Spinal cord (tissue), 10 donors: ENCODE measurements around the gene DEDD. TPM values are rescaled to one million over a fixed set of nuclear protein-coding genes. Genes with fewer than 3 reads are reported as not detected.
A peak's percentile ranks its signal among the peaks of the same experiment; 100 is the strongest.

Experiments used
- DNase-seq, 6 donors: peaks; one replicate each; pipeline versions ENCODE4 v3.0.0 to v3.0.0-alpha.2; 2013 to 2015; ENCODE audit warnings: low spot score in 6 of 6, low read depth in 4 of 6
- H3K27ac ChIP-seq: one replicate; pipeline ENCODE4 v1.5.1; 2013; ENCODE audit warnings: low read depth, low read length, control low read depth
- H3K27me3 ChIP-seq: one replicate; pipeline ENCODE4 v1.6.1; 2013; ENCODE audit warnings: low read length; ENCODE audit not compliant: control insufficient read depth, insufficient read depth
- H3K36me3 ChIP-seq: one replicate; pipeline ENCODE4 v1.6.1; 2013; ENCODE audit warnings: low read length; ENCODE audit not compliant: control insufficient read depth, insufficient read depth
- H3K4me1 ChIP-seq: one replicate; pipeline ENCODE4 v1.6.1; 2013; ENCODE audit warnings: low read length; ENCODE audit not compliant: control insufficient read depth, insufficient read depth
- H3K4me3 ChIP-seq: one replicate; pipeline ENCODE4 v1.5.1; 2013; ENCODE audit warnings: low read depth, low read length, control low read depth
- H3K9me3 ChIP-seq: one replicate; pipeline ENCODE4 v1.6.1; 2013; ENCODE audit warnings: low read length; ENCODE audit not compliant: control insufficient read depth, insufficient read depth
- WGBS: methylation state at CpG from one replicate; pipeline ENCODE4 v1.1.5; 2013; ENCODE audit warnings: missing lambda C conversion rate; ENCODE audit not compliant: insufficient coverage; 5-methylcytosine and 5-hydroxymethylcytosine counted together
- polyA plus RNA-seq, 2 donors: library from polyadenylated mRNA; unstranded; fragments of 120-200 nt; gene quantifications; one replicate each; pipeline ENCODE4 v1.2.1, GENCODE V29; 2013; ENCODE audit not compliant: insufficient read length in 2 of 2
- total RNA-seq, 2 donors: library from RNA; depleted of rRNA in 1 of 2; stranded (reverse); fragments of 120-200 nt in 1 of 2; fragments of >200 nt in 1 of 2; gene quantifications; one replicate each; pipeline versions ENCODE4 v1.2.3 to v1.2.4, GENCODE V29; 2013 to 2014
- donor health status: healthy.

Gene DEDD
- total and polyA plus RNA-seq, 4 donors, result 16.3 to 61.5 (median 37.6) TPM

GRCh38 chr1:161164901-161165610, 32.6 kb upstream of the DEDD start:
- H3K4me3 ChIP-seq, result peak overlapping the region; percentile 91

DNA sequence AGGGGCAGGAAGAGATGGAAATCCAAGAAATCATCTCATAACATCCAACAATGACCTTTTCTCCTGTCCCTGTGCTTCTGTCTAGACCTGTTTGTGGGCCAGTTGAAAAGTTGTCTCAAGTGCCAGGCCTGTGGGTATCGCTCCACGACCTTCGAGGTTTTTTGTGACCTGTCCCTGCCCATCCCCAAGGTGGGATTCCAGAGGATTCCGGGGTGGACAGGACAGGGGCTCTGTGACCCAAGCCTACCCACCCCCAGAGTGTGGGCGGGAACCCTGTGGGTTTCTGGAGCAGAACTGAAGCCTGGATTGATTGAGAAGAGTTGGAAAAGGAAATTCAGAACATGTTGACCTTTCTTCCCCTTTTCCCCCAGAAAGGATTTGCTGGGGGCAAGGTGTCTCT, 31.3 kb upstream of the DEDD start:
- DNase-seq, result no peak
- Histone ChIP-seq H3K36me3 (peaks cover 55% of the 10 kb centered on the region), H3K27me3 (no peaks in the 10 kb centered on the region)

More at GRCh38 chr1:161164901-161165610, 32.6 kb upstream of the DEDD start:
- peaks cover 46% of the 10 kb centered on the region for H3K4me1 ChIP-seq
- H3K27me3 ChIP-seq, result no peaks in the 10 kb centered on the region
- 87% methylated on average over 8 of the region's 14 CpGs for WGBS
- H3K9me3 ChIP-seq, result no peaks in the 10 kb centered on the region
- H3K36me3 ChIP-seq, result peaks cover 68% of the 10 kb centered on the region
- H3K27ac ChIP-seq, result peak overlapping the region; percentile 95
- no peak for DNase-seq

DNA sequence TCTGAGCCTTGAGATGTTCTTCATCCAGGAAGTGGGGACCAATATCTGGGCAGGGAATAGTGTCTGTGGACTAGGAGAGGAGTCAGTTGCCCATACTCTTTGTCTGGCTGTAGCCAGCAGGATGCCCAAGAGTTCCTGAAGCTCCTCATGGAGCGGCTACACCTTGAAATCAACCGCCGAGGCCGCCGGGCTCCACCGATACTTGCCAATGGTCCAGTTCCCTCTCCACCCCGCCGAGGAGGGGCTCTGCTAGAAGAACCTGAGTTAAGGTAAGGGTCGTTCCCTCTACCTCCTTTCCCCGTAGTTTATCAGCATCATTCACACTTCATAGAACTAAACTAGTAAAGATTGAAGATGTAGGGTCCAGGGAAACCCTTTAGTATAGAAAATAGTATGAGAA, 30.3 kb upstream of the DEDD start:
- H3K4me3 ChIP-seq, result no peak overlapping the region
- H3K4me1 ChIP-seq, result peaks cover 53% of the 10 kb centered on the region
- H3K27ac ChIP-seq, result no peak overlapping the region
- no peak for DNase-seq
- H3K9me3 ChIP-seq, result no peaks in the 10 kb centered on the region
- H3K36me3 ChIP-seq, result peaks cover 50% of the 10 kb centered on the region
- no peaks in the 10 kb centered on the region for H3K27me3 ChIP-seq
- 96% methylated on average over 8 of the region's 10 CpGs for WGBS

More for the DNA sequence above, 31.3 kb upstream of the DEDD start:
- 100% methylated on average over 3 of the region's 5 CpGs for WGBS
- peaks cover 52% of the 10 kb centered on the region for H3K4me1 ChIP-seq
- H3K4me3 ChIP-seq, result no peak overlapping the region
- H3K27ac ChIP-seq, result no peak overlapping the region
- no peaks in the 10 kb centered on the region for H3K9me3 ChIP-seq

DNA sequence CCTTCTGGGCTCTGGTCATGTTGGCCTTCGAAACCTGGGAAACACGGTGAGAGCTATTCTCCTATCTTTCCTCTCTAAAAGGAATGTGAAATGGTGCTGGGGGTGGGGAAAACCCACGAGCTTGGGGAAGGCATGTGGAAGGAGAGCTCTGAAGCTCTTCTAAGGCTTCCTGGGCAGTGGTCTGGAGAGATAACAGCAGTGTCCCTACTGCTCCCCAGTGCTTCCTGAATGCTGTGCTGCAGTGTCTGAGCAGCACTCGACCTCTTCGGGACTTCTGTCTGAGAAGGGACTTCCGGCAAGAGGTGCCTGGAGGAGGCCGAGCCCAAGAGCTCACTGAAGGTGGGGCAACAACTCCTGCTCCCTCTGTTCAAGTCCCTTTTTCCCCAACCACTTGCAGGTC, 29.6 kb upstream of the DEDD start:
- Histone ChIP-seq H3K4me1 (peaks cover 45% of the 10 kb centered on the region), H3K4me3 (no peak overlapping the region), H3K27ac (no peak overlapping the region)

DNA sequence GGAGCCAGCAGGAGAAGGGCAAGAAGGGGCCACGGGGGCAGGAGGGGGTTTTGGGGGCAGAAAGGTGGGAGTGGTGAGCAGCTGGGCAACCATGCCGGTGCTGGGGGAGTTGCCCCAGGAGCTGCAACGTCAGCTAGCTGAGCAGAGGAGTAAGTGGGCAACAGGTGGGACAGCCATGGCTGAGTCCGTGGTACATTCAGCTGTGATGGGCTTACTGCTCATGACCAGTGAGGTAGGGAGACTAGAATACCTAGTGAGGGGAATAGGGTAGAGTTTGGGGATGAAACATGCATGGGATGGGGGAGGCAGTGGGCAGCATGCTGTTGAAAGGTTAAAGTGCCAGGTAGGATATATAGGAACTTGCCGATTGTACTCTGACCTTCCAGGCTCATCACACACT, 29.2 kb upstream of the DEDD start:
- no peak overlapping the region for H3K4me3 ChIP-seq
- WGBS, result 95% methylated on average over 4 of the region's 5 CpGs
- peaks cover 41% of the 10 kb centered on the region for H3K4me1 ChIP-seq
- H3K27ac ChIP-seq, result no peak overlapping the region
- H3K36me3 ChIP-seq, result peaks cover 55% of the 10 kb centered on the region
- DNase-seq, result no peak
- no peaks in the 10 kb centered on the region for H3K27me3 ChIP-seq
- H3K9me3 ChIP-seq, result no peaks in the 10 kb centered on the region

More for the DNA sequence above, 29.6 kb upstream of the DEDD start:
- Histone ChIP-seq H3K27me3 (no peaks in the 10 kb centered on the region), H3K9me3 (no peaks in the 10 kb centered on the region), H3K36me3 (peaks cover 53% of the 10 kb centered on the region)
- no peak for DNase-seq
- WGBS, result 82% methylated on average over 5 of the region's 7 CpGs

DNA sequence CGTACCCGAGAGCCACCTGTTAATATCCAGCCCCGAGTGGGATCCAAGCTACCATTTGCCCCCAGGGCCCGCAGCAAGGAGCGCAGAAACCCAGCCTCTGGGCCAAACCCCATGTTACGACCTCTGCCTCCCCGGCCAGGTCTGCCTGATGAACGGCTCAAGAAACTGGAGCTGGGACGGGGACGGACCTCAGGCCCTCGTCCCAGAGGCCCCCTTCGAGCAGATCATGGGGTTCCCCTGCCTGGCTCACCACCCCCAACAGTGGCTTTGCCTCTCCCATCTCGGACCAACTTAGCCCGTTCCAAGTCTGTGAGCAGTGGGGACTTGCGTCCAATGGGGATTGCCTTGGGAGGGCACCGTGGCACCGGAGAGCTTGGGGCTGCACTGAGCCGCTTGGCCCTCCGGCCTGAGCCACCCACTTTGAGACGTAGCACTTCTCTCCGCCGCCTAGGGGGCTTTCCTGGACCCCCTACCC, 28.2 kb upstream of the DEDD start:
- H3K4me1 ChIP-seq, result peaks cover 34% of the 10 kb centered on the region
- no peaks in the 10 kb centered on the region for H3K27me3 ChIP-seq
- peaks cover 55% of the 10 kb centered on the region for H3K36me3 ChIP-seq
- H3K4me3 ChIP-seq, result no peak overlapping the region
- no peak overlapping the region for H3K27ac ChIP-seq
- no peak for DNase-seq
- WGBS, result 94% methylated on average over 22 of the region's 22 CpGs
- H3K9me3 ChIP-seq, result no peaks in the 10 kb centered on the region

DNA sequence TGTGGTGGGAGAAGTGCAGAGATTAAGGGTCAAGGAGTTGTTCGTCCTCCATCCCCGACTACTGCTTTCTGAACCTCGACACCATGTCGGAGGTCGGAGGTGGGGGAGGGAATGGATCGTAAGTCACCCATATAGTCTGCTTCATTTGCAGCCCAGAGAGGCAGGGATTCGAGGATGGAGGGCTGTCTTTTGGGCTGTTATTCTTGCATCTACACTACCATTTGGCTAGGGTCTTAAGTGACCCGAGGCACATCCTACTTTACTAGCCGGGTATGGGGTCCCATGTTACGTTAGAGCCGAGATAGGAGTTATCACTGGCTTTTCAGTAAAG, 27.4 kb upstream of the DEDD start:
- Histone ChIP-seq H3K9me3 (no peaks in the 10 kb centered on the region), H3K36me3 (peaks cover 51% of the 10 kb centered on the region), H3K4me3 (peak overlapping the region; percentile 94), H3K27ac (peak overlapping the region; percentile 79), H3K4me1 (peaks cover 26% of the 10 kb centered on the region), H3K27me3 (no peaks in the 10 kb centered on the region)
- DNase-seq, result no peak
- 0% methylated on average over 1 of the region's 11 CpGs for WGBS

- Histone ChIP-seq H3K36me3 (peaks cover 48% of the 10 kb centered on the region), H3K9me3 (no peaks in the 10 kb centered on the region), H3K4me1 (peaks cover 29% of the 10 kb centered on the region), H3K27ac (peak within 1 kb of the TSS; percentile 79), H3K4me3 (peak within 1 kb of the TSS; percentile 94), H3K27me3 (no peaks in the 10 kb centered on the region)
- DNase-seq, result peak; percentile 90 to 98 (median 94)
- WGBS, result under 1% methylated on average over 53 of the region's 60 CpGs
These were observed 26.8 kb upstream of the DEDD start, which contains the start of gene USP21 for GRCh38 chr1:161159087-161159912. USP21 (plus strand) TSS chr1:161159500; CDS start chr1:161160641, 1,141 bp downstream.

GRCh38 chr1:161158316-161159010, 26.0 kb upstream of the DEDD start:
- no peak for DNase-seq
- Histone ChIP-seq H3K4me1 (peaks cover 31% of the 10 kb centered on the region), H3K4me3 (peak overlapping the region; percentile 94), H3K27ac (peak overlapping the region; percentile 79), H3K36me3 (peaks cover 42% of the 10 kb centered on the region), H3K9me3 (no peaks in the 10 kb centered on the region), H3K27me3 (no peaks in the 10 kb centered on the region)
- 68% methylated on average over 3 of the region's 9 CpGs for WGBS
